HG03103 (cell line): Measurements from ENCODE around the gene LACTBL1.
"Not testable (repeated sequence)": the region's sequence is repeated elsewhere in the genome, so short reads cannot be mapped to it uniquely, and the experiment has no call there.

Experiments
- ATAC-seq: cut with Tn5 transposase; IDR thresholded peaks from one replicate; pipeline ENCODE4 v1.9.1; 2021; ENCODE audit warnings: low read depth; ENCODE audit not compliant: unreplicated experiment

Gene LACTBL1, protein sequence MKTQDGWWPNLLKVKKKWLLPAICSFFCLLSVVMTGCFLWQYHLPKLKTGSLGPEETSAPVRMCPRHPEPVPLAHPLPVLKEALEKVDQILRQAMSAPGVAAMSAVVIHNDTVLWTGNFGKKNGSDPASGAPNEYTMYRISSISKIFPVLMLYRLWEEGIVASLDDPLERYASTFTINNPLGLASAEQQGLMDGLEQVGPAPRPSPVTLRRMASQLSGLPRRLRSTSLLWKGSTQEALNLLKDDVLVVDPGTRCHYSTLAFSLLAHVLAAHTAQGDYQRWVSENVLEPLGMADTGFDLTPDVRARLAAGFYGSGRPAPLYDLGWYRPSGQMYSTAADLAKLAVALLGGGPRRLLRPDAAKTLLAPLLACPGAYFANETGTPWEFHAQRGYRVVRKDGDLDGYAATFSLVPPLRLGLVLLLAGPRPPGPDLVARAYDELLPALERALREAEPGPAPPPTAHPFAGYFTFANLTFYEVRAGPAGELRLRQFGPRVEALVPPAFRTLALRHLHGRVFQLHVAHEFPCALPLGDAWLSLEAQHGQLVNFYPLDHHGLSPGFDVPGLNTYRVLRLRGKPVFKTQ

DNA sequence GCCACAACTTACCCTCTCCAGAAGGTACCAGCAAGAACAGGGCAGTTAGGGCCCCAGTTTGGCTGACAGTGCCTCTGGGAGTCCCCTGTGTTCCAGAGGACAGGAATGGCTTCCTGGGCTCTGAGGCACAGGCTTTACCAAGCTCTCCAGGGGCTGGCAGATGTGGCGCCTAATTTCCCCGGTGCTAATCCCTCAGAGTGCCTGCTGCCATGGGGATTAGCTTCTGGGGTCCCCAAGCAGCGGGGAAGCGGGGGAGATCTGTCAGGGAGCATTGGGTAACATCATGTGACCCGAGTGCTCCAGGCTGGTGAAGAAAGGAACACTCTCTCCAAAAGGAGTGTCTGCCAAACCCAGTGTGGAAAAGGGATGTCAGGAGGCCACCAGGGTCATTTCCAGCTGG lies at the start of gene LACTBL1:
Gene LACTBL1, minus strand, starts transcription at position 107 of the 400 bp plus-strand sequence. CDS start 550 bp downstream, outside the sequence.
- no peak for ATAC-seq

DNA sequence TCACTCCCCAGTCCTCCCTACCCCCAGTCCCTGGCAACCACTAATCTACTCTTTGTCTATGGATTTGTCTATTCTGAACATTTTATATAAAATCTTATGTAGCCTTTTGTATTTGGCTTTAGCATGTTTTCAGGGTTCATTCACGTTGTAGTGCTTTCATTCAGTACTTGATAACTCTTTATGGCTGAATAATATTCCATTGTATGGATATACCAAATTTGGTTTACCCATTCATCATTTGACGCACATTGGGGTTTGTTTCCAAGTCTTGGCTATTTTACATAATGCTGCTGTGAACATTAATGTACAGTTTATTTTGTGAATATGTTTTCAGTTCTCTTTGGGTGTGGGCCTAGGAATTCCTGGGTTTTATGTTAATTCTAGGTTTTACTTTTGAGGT lies 49.2 kb upstream of the LACTBL1 start:
- ATAC-seq = no peak

DNA sequence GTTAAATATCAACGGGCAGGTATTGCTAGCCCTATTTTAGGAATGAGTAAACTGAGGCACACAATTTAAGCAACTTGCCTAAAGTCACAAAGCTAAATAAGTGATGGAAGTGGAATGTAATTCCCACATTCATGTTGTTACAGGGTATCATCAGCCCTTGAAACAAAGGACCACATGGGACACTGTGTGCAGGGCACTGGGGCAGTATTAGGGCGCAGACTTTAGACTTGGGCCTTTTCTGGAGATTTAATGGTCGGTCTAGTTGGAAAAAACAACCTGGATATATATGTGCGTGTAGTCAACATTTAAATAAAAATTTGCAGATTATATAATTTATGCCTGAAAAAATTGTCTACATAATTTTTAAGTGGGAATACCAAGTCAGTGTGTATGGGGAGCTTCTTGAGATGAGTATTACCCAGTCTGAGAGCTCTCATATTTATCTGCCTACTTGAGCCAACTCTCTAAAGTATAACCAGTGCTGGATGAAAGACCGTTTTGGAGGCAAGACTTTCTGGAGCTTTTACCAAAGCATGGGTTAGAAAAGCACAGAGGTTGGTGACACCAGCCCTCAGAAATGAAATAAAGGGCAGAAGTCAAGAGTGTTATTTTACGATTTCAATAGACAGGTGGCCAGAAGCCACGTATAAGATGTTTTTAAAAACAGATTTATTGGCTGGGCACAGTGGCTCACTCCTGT lies 48.2 kb upstream of the LACTBL1 start:
- no peak for ATAC-seq

DNA sequence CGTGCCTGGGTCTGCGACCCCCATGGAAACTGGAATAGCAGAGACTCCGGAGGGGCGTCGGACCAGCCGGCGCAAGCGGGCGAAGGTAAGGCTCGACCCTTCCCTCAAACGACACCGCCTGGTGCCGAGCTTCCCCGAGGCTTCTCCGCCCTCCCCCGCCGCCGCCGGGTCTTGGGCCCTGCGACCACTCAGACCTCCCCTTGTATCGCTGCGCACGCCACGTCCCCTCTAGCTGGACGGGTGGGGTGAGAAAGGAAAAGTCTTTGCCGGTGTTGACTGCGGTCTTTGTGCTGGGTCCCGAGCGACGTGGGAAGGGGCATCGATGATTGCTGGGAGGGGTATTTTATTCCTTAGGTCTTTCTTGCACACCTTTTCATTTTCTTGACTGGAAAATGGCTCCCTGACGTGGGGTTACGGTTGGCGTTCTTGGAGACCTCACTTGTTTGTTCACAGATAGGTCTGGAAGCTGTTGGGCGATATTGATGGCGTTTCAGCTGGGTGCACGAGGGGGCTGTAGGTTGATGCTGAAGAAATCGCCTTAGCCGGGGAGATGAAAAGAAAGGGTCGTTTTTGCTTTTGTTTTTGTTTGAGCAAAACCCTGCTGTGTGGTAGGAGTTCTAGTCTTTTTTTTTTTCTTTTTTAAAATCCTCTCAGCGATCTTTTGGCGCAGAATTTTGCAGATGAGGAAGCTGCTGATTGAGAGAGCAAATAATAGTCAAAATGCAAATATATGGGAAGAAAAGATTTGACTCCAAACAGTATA lies 47.4 kb upstream of the LACTBL1 start:
- ATAC-seq = peak; percentile 17

DNA sequence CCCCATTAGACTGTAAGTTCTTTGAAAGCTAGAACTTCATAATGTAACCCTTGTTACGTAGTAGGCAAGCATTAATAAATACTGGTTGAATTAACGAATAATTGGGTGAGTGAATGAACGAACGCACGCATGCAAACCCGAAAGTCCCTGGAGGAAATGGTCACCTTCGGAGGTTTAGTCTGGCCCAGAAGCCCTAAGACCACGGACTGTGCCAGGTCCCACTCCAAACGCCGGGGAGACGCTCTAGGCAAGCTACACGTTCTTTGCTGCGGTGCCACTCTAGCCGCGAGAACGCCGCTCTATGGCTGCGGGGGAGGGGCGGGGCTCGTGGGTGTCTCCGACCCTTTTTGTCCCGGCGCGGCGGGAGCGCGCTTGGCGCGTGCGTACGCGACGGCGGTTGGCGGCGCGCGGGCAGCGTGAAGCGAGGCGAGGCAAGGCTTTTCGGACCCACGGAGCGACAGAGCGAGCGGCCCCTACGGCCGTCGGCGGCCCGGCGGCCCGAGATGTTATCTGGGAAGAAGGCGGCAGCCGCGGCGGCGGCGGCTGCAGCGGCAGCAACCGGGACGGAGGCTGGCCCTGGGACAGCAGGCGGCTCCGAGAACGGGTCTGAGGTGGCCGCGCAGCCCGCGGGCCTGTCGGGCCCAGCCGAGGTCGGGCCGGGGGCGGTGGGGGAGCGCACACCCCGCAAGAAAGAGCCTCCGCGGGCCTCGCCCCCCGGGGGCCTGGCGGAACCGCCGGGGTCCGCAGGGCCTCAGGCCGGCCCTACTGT lies 46.6 kb upstream of the LACTBL1 start, which contains the start of gene KDM1A:
Gene KDM1A, plus strand, starts transcription at position 375 of the 769 bp plus-strand sequence. Its CDS starts 129 bp downstream, at position 504.
- ATAC-seq = peak; percentile 89

DNA sequence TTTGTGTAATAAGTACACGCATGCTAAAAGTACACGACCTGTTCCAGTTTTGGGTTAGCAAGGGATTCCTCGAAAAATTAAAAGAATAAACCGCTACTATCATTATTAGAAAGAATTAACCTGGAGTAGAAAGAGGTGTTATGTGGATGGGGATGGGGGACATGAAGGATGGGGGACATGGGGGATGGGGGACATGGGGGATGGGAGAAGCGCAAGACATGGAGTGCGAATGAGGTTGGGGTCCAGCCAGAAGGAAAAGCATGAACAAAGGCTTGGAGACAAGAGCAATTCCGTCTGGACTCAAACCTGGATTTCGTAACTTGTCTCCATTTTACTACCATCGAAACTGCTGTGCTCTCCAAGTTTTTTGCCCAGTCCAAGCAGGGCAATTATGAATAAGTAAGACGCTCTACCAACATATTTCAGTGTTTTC lies 46.0 kb upstream of the LACTBL1 start:
- no peak for ATAC-seq

DNA sequence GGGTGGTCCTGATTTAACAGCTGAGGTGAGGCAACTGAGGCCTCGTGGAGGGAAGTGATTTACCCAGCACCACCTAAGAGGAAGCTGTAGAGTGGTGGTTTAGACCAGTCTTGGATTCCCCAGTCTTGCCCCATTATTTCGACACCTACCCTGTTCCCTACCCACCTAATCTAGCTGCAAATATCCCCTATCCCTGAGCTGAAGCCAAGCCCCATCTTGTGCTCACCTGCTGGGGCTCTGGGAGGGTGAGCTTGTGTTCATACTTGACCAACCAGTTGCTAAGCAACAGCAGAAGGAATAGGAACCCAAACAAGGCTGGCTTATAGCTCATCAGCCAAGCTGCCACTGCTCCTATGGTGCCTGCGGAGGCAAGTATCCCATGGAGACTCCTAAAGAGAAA lies 41.0 kb upstream of the LACTBL1 start:
- no peak for ATAC-seq

DNA sequence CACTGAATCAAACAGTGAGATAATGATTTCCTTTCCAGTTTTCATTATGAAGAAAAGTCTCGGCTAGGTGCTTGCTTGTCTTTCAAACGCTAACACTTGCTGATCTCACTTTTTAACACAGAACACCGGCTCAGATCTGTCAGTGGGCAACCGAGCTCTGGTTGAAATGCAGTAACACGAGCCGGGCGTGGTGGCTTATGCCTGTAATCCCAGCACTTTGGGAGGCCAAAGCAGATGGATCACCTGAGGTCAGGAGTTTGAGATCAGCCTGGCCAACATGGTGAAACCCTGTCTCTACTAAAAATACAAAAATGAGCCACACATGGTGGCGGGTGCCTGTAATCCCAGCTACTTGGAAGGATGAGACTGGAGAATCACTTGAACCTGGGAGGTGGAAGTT lies 37.4 kb upstream of the LACTBL1 start:
- ATAC-seq = not testable (repeated sequence)

DNA sequence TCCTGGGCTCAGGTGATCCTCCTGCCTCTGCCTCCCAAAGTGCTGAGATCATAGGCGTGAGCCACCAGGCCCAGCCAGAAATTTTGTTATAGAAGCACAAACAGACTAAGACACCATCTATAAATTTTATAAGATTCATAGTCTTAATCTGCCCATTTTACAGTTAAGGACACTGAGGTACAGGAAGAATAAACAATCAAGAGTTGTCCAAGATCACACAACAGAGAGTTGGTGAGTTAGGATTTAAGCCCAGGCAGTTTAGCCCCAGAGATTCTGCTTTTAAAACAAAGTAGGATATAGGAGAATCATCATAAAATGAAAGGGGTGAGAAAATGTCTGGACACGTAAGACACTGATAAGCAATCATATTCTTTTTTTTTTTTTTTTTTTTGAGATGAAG lies 36.2 kb upstream of the LACTBL1 start:
- no peak for ATAC-seq

DNA sequence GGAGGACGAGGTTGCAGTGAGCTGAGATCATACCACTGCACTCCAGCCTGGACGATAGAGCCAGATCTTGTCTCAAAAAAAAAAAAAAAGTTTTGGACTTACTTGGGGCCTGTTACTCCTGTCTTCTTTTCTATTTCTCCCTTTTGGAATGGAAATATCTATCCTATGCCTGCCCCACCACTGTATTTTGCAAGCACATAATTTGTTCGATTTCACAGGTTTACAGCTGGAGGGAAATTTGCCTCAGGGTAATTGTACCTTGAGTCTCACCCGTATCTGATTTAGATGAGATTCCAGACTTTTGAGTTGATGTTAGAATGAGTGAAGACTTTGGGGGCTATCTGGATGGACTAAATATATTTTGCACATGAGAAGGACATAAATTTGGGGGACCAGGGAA lies 34.4 kb upstream of the LACTBL1 start:
- no peak for ATAC-seq

DNA sequence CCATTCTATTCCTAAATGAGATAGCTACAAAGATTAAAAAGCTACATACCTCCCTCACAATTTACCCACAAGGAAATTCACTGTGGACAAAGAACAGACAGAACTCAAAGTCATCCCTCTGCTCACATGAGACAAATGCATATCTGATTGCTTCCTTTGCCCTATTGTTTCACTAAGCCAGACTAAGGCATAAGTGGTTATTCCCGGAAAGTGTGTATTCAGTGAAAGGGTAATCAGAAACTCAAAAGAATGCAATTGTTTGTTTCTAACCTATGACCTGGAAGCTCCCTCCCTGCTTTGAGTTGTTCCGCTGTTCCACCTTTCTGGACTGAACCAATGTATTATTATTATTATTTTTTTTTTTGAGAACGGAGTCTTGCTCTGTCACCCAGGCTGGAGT lies 32.1 kb upstream of the LACTBL1 start:
- not testable (repeated sequence) for ATAC-seq

DNA sequence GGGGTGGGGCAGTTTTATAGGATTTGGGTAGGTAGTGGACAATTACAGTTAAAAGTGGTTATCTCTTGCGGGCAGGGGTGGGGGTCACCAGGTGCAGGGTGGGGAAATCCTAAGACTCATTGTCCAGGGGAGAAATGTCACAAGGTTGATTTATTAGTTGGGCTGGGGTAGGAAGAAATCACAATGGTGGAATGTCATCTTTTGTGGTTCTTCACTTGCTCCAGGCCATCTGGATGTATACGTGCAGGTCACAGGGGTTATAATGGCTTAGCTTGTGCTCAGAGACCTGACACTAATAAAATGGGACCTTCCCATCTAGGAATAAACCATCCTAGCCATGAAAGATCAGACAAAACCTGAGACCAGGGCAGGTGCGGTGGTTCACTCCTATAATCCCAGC lies 31.4 kb upstream of the LACTBL1 start:
- ATAC-seq = no peak

DNA sequence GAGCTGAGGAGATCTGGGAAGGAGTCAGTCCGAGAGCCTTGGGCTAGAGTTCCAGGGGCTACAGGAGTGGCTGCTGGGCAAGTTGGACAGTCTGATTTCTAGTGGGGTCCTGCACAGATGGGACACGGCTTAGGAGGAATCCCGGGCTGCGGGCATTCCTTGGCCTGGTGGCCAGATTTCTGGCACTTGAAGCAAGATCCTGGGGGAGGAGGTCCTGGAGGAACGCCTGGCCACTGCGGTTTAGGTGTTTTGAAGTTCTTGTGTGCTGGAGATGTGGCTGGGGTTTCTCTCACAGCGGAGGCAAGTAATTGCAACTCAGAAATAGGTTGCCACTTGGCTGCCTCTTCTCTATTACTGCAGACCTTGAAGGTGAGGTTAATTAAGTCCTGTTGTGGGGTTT lies 29.6 kb upstream of the LACTBL1 start:
- ATAC-seq = not testable (repeated sequence)

DNA sequence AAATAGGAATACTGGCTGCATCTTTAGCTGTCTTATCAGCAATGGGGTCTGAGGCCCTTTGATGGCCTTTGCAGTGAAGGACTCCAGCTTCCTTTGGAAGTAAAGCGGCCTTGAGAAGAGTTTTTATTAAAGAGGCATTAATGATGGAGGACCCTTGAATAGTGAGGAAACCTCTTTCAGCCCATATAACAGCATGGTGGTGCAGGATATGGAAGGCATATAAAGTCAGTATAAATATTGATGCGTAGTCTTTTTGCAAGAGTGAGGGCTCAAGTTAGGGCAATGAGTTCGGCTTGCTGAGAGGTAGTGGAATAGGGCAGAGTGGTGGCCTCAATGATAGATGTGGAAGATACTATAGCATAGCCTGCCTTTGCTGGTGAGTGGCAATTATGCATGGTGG lies 27.5 kb upstream of the LACTBL1 start:
- not testable (repeated sequence) for ATAC-seq

DNA sequence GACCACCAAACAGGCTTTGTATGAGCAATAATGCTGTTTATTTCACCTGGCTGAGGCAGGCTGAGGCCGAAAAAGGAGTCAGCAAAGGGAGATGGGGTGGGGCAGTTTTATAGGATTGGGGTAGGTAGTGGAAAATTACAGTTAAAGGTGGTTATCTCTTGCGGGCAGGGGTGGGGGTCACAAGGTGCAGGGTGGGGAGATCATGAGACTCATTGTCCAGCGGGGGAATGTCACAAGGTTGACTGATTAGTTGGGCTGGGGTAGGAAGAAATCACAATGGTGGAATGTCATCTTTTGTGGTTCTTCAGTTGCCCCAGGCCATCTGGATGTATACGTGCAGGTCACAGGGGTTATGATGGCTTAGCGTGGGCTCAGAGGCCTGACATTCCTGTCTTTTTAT lies 24.9 kb upstream of the LACTBL1 start:
- not testable (repeated sequence) for ATAC-seq

DNA sequence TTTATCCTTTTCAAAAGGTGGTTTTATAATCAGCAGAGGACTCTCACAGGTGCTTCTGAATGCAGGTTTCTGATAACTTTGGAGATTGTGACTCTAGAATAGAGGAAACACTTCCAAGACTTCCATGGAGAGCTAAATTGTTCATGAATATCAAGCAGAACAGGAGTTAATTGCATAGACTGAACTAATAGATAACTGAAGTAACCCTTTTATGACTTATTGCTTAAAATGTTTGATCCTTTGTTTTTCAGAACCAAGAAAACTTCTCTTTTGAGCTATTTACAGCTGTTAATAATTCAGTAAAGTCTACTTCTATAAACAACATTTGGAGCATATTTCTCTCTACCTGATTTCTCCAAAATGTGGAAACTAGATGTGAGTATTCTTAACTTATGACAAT lies 23.1 kb upstream of the LACTBL1 start:
- ATAC-seq = no peak

DNA sequence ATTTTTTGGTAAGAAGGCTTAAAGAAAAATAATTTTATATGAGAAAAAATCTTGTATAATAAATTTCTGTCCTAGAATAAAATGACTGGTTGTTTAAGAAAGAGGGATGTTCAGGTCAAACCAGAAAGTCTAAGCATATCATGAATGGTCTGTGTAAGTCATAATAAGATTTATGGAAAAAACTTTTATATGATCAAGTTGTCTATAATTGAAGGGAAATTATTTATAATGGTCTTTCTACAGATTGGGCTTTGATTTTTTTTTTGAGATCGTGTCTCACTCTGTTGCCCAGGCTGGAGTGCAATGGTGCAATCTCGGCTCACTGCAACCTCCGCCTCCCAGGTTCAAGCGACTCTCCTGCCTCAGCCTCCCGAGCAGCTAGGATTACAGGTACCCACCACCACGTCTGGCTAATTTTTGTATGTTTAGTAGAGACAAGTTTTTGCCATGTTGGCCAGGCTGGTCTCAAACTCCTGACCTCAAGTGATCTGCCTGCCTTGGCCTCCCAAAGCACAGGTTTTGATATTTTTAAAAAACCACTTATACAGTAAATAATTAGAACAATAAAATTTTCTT lies 20.6 kb upstream of the LACTBL1 start:
- not testable (repeated sequence) for ATAC-seq

DNA sequence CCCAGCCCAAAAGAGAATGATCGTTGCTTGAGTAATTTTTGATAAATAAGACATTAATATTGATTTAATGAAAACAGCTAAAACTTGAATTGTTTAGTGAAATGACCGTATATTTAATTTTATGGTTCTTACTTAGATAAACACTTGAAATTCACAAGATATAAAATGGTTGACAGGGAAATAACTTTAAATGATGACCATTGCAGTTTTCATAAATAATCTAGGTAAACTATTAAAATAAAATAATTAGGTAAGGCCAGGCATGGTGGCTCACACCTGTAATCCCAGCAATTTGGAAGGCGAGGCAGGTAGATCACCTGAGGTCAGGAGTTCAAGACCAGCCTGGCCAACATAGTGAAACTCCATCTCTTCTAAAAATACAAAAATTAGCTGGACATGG lies 19.7 kb upstream of the LACTBL1 start:
- not testable (repeated sequence) for ATAC-seq

DNA sequence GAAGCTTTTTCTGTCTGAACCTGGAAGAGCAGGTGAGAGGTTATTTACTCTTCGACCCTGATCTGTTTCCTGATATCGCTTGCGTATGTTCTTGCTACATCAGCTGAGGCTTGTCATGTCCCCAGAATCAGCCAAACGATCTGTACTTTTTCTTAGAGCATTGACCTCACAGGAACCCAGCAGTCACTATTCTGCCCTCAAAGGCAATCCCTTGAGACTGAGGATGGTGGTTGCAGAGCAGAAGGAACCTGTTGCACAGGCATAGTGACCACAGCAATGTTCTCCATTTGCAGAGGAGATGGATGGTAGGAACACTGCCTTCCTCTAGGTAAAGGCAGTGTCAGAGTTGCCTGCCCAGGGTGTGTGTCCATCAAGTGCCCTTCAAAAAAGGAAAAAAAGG lies 11.3 kb upstream of the LACTBL1 start:
- no peak for ATAC-seq

DNA sequence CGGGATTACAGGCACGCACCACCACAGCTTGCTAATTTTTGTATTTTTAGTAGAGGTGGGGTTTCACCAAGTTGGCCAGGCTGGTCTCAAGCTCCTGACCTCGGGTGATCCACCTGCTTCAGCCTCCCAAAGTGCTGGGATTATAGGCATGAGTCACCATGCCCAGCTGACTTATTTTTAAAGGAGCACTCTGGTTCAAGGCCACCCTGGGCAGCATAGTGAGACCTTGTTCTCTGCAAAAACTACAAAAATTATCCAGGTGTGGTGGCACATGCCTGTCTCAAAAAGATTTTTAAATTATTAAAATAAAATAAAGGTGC lies 7.8 kb upstream of the LACTBL1 start:
- not testable (repeated sequence) for ATAC-seq
